GM13977 (cell line): ENCODE measurements around the gene SLC12A6.

Source experiments
- DNase-seq: peaks from one replicate; pipeline ENCODE4 v3.0.0; 2012; ENCODE audit warnings: low spot score
- CTCF ChIP-seq: IDR thresholded peaks from 2 replicates; pipeline ENCODE4 v1.5.1; 2012; ENCODE audit warnings: mild to moderate bottlenecking, control low read depth; ENCODE audit not compliant: insufficient read depth; ENCODE audit errors: extremely low read depth, missing control alignments
- in situ Hi-C: fragments of 300-500 bp; cut with MboI; formaldehyde crosslinking; loops from one replicate; pipeline ENCODE4 v1.12.0; 2022; ENCODE audit warnings: low sequenced_read_pairs, low pct_unique_long_range_greater_than_20kb, mixed read lengths, inconsistent platforms; ENCODE audit not compliant: unreplicated experiment

Gene SLC12A6

GRCh38 chr15:34275154-34275553 lies 62.4 kb downstream of the SLC12A6 start:
- no peak for TF ChIP-seq CTCF
- in situ Hi-C loops: no loop called here
- DNase-seq: no peak

GRCh38 chr15:34271493-34271892 lies 66.1 kb downstream of the SLC12A6 start:
- no peak for DNase-seq

GRCh38 chr15:34266751-34267150 lies 70.8 kb downstream of the SLC12A6 start:
- no peak for TF ChIP-seq CTCF
- no peak for DNase-seq
- in situ Hi-C loops: no loop called here

More at GRCh38 chr15:34271493-34271892, 66.1 kb downstream of the SLC12A6 start:
- no peak for TF ChIP-seq CTCF
- in situ Hi-C loops: no loop called here

- DNase-seq: no peak
- in situ Hi-C loops: no loop called here
- no peak for TF ChIP-seq CTCF
Measured at GRCh38 chr15:34264076-34264475, 73.5 kb downstream of the SLC12A6 start.

- no peak for DNase-seq
- in situ Hi-C loops: no loop called here
- no peak for TF ChIP-seq CTCF
Measured at GRCh38 chr15:34262362-34262761, 75.2 kb downstream of the SLC12A6 start.

GRCh38 chr15:34259566-34259965 lies 78.0 kb downstream of the SLC12A6 start:
- in situ Hi-C loops: loop anchor here (10.0 kb wide), 1 partner anchor 45 kb away; no protein-coding TSS in a partner anchor
- DNase-seq: no peak
- no peak for TF ChIP-seq CTCF

GRCh38 chr15:34258151-34258550 lies 79.4 kb downstream of the SLC12A6 start:
- in situ Hi-C loops: loop anchor here (10.0 kb wide), 1 partner anchor 47 kb away; no protein-coding TSS in a partner anchor

More at GRCh38 chr15:34258151-34258550, 79.4 kb downstream of the SLC12A6 start:
- no peak for DNase-seq
- no peak for TF ChIP-seq CTCF
